Caco-2 (cell line): ENCODE results near the gene MNX1. TPM values are rescaled to one million over a fixed set of nuclear protein-coding genes. Genes with fewer than 3 reads are reported as not detected.

Experiments
- BruUV-seq: library from RNA; stranded (reverse); fragments of 400-500 nt; replicated peaks from 2 replicates; lab custom pipeline; 2021; lab: Mats Ljungman, UMichigan
- CTCF ChIA-PET: fragments of 300-600 bp; sonication (Branson Sonifier 250); formaldehyde crosslinking; loops from one replicate; lab custom pipeline; 2022; ENCODE audit warnings: antibody characterized with exemption; lab: Charles Lee
- POLR2A ChIA-PET: fragments of 300-600 bp; sonication (Branson Sonifier 250); formaldehyde crosslinking; loops from one replicate; lab custom pipeline; 2022; ENCODE audit warnings: antibody characterized with exemption; lab: Charles Lee
- DNase-seq, 2 experiments: peaks; one replicate each; pipeline versions ENCODE4 v3.0.0 to v3.0.0-alpha.2; 2020 to 2022
- H3K27me3 ChIP-seq: replicated peaks from 2 replicates; pipeline ENCODE4 v1.6.0; 2011; ENCODE audit warnings: low read length; ENCODE audit not compliant: control insufficient read depth, insufficient read depth
- H3K36me3 ChIP-seq: 2 replicates; pipeline ENCODE4 v1.5.1; 2011; ENCODE audit warnings: low read length; ENCODE audit not compliant: control insufficient read depth, insufficient read depth
- H3K4me1 ChIP-seq: fragments of 250-450 bp; sonication (Bioruptor Pico); 2 replicates; pipeline ENCODE4 v1.5.1; 2020; ENCODE audit warnings: mild to moderate bottlenecking
- H3K4me3 ChIP-seq: 2 replicates; pipeline ENCODE4 v1.5.1; 2011; ENCODE audit warnings: low read depth, mild to moderate bottlenecking, control low read depth, low read length
- H3K9me3 ChIP-seq: fragments of 250-450 bp; sonication (Bioruptor Pico); 2 replicates; pipeline ENCODE4 v1.5.1; 2020; ENCODE audit warnings: mild to moderate bottlenecking, moderate library complexity
- H3K27ac Mint-ChIP-seq: one replicate; pipeline ENCODE4 v1.8.0; 2022; ENCODE audit warnings: mixed read lengths; ENCODE audit not compliant: unreplicated experiment
- H3K27me3 Mint-ChIP-seq: one replicate; pipeline ENCODE4 v1.8.0; 2022; ENCODE audit warnings: mixed read lengths; ENCODE audit not compliant: insufficient read depth, unreplicated experiment
- H3K36me3 Mint-ChIP-seq: one replicate; pipeline ENCODE4 v1.8.0; 2022; ENCODE audit warnings: mild to moderate bottlenecking, mixed read lengths; ENCODE audit not compliant: insufficient read depth, unreplicated experiment
- H3K4me1 Mint-ChIP-seq: one replicate; pipeline ENCODE4 v1.8.0; 2022; ENCODE audit warnings: low read depth, mixed read lengths; ENCODE audit not compliant: unreplicated experiment
- H3K4me3 Mint-ChIP-seq: one replicate; pipeline ENCODE4 v1.8.0; 2022; ENCODE audit warnings: mild to moderate bottlenecking, moderate library complexity, mixed read lengths; ENCODE audit not compliant: unreplicated experiment
- H3K9me3 Mint-ChIP-seq: one replicate; pipeline ENCODE4 v1.8.0; 2022; ENCODE audit warnings: mixed read lengths; ENCODE audit not compliant: unreplicated experiment
- CTCF ChIP-seq, 2 experiments: fragments of 200-600 bp in 1 of 2; IDR thresholded peaks; 1 replicate in 1 of 2; 2 replicates in 1 of 2; pipeline versions ENCODE4 v1.5.1 to v1.8.0; 2011 to 2022; ENCODE audit warnings: antibody characterized with exemption in 1 of 2, control low read depth in 1 of 2, inconsistent platforms in 1 of 2, low read depth in 1 of 2, low read length in 1 of 2, mild to moderate bottlenecking in 1 of 2, moderate library complexity in 1 of 2; ENCODE audit not compliant: insufficient read depth in 1 of 2, severe bottlenecking in 1 of 2, unreplicated experiment in 1 of 2
- intact Hi-C: fragments of 100-400 bp; cut with micrococcal nuclease; formaldehyde crosslinking; loops from one replicate; pipeline ENCODE4 v1.10.0; 2022; ENCODE audit not compliant: unreplicated experiment
- total RNA-seq: library from RNA; stranded (reverse); gene quantifications from 2 replicates; pipeline ENCODE4 v1.2.3, GENCODE V29; 2022

The MNX1 gene
- total RNA-seq, 1 experiment from 2014 or later, result 36.5 TPM

- H3K4me3 ChIP-seq, result peak overlapping the region; percentile 6; the same call in 1 of the 2 replicates
- H3K9me3 ChIP-seq, result no peaks in the 10 kb centered on the region
- Mint-ChIP-seq H3K27me3 (no peaks in the 10 kb centered on the region), H3K36me3 (peaks cover 5% of the 10 kb centered on the region), H3K4me3 (no peak overlapping the region), H3K9me3 (no peaks in the 10 kb centered on the region), H3K4me1 (peaks cover 12% of the 10 kb centered on the region), H3K27ac (no peak overlapping the region)
- BruUV-seq, result no TSS peak
- H3K36me3 ChIP-seq, result no peaks in the 10 kb centered on the region
- TF ChIP-seq CTCF (IDR thresholded peaks at IDR 0.05; ENCODE audit: insufficient read depth in 1 of 2, low read depth in 1 of 2, low read length in 1 of 2, severe bottlenecking in 1 of 2, unreplicated experiment in 1 of 2), result no peak
- intact Hi-C loops, result no loop called here
- no peak for DNase-seq
- H3K4me1 ChIP-seq, result peaks cover 3% of the 10 kb centered on the region
- H3K27me3 ChIP-seq, result no peaks in the 10 kb centered on the region
- POLR2A ChIA-PET, result no interaction called here
- CTCF ChIA-PET, result no interaction called here
Measured at GRCh38 chr7:157019718-157020451, 9.4 kb upstream of the MNX1 start.

GRCh38 chr7:157018997-157019608 lies 8.6 kb upstream of the MNX1 start:
- no peaks in the 10 kb centered on the region for H3K9me3 Mint-ChIP-seq
- intact Hi-C loops, result no loop called here
- CTCF ChIA-PET, result no interaction called here
- TF ChIP-seq CTCF (IDR thresholded peaks at IDR 0.05; ENCODE audit: insufficient read depth in 1 of 2, low read depth in 1 of 2, low read length in 1 of 2, severe bottlenecking in 1 of 2, unreplicated experiment in 1 of 2), result no peak
- H3K36me3 Mint-ChIP-seq, result peaks cover 6% of the 10 kb centered on the region
- H3K4me3 ChIP-seq, result peak overlapping the region; percentile 6; the same call in 1 of the 2 replicates
- H3K27ac Mint-ChIP-seq, result no peak overlapping the region
- POLR2A ChIA-PET, result no interaction called here
- peaks cover 19% of the 10 kb centered on the region for H3K4me1 Mint-ChIP-seq
- H3K9me3 ChIP-seq, result no peaks in the 10 kb centered on the region
- BruUV-seq, result no TSS peak
- H3K27me3 Mint-ChIP-seq, result no peaks in the 10 kb centered on the region
- peaks cover 11% of the 10 kb centered on the region for H3K4me1 ChIP-seq
- no peaks in the 10 kb centered on the region for H3K27me3 ChIP-seq
- peak in 1 of 2 experiments; percentile 34 for DNase-seq
- H3K4me3 Mint-ChIP-seq, result peak overlapping the region; percentile 47
- no peaks in the 10 kb centered on the region for H3K36me3 ChIP-seq

- BruUV-seq, result no TSS peak
- Mint-ChIP-seq H3K27ac (no peak overlapping the region), H3K4me3 (no peak overlapping the region), H3K4me1 (peaks cover 22% of the 10 kb centered on the region), H3K27me3 (no peaks in the 10 kb centered on the region), H3K36me3 (peaks cover 13% of the 10 kb centered on the region), H3K9me3 (no peaks in the 10 kb centered on the region)
- Histone ChIP-seq H3K4me3 (no peak overlapping the region), H3K4me1 (peaks cover 18% of the 10 kb centered on the region), H3K36me3 (no peaks in the 10 kb centered on the region), H3K9me3 (no peaks in the 10 kb centered on the region), H3K27me3 (no peaks in the 10 kb centered on the region)
- ChIA-PET CTCF (no interaction called here), POLR2A (no interaction called here)
- intact Hi-C loops, result no loop called here
- peak in 1 of 2 experiments; percentile 12 for DNase-seq
- no peak for TF ChIP-seq CTCF (IDR thresholded peaks at IDR 0.05; ENCODE audit: insufficient read depth in 1 of 2, low read depth in 1 of 2, low read length in 1 of 2, severe bottlenecking in 1 of 2, unreplicated experiment in 1 of 2)
Measured at GRCh38 chr7:157018328-157018996, 8.0 kb upstream of the MNX1 start.
